Measurements from ENCODE around the gene CYP3A5. TPM values are rescaled to one million over a fixed set of nuclear protein-coding genes. Genes with fewer than 3 reads are reported as not detected.
A peak's percentile ranks its signal among the peaks of the same experiment; 100 is the strongest.

The CYP3A5 gene
- total RNA-seq, 1 donor from 2014 or later, result not detected

DNA sequence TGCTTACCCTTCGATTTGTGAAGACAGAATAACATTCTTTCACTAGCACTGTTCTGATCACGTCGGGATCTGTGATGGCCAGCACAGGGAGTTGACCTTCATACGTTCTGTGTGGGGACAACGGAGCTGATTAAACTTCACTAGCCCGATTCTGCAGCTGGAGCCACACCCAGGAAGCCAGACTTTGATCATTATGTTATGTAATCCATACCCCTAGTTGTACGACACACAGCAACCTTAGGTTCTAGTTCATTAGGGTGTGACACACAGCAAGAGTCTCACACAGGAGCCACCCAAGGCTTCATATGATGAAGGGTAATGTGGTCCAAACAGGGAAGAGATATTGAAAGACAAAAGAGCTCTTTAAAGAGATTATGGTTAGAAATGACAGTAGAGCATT lies 7.2 kb downstream of the CYP3A5 start:
- Mint-ChIP-seq H3K4me3 (ENCODE audit: unreplicated experiment) (no peak overlapping the region), H3K9me3 (ENCODE audit: unreplicated experiment) (peaks cover 1% of the 10 kb centered on the region), H3K36me3 (ENCODE audit: unreplicated experiment) (no peaks in the 10 kb centered on the region), H3K4me1 (ENCODE audit: low read depth, unreplicated experiment) (no peaks in the 10 kb centered on the region), H3K27me3 (ENCODE audit: unreplicated experiment) (no peaks in the 10 kb centered on the region), H3K27ac (ENCODE audit: unreplicated experiment) (no peak overlapping the region)
- TF ChIP-seq, protein P1, sequence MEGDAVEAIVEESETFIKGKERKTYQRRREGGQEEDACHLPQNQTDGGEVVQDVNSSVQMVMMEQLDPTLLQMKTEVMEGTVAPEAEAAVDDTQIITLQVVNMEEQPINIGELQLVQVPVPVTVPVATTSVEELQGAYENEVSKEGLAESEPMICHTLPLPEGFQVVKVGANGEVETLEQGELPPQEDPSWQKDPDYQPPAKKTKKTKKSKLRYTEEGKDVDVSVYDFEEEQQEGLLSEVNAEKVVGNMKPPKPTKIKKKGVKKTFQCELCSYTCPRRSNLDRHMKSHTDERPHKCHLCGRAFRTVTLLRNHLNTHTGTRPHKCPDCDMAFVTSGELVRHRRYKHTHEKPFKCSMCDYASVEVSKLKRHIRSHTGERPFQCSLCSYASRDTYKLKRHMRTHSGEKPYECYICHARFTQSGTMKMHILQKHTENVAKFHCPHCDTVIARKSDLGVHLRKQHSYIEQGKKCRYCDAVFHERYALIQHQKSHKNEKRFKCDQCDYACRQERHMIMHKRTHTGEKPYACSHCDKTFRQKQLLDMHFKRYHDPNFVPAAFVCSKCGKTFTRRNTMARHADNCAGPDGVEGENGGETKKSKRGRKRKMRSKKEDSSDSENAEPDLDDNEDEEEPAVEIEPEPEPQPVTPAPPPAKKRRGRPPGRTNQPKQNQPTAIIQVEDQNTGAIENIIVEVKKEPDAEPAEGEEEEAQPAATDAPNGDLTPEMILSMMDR (IDR thresholded peaks at IDR 0.05; ENCODE audit: partially characterized antibody, unreplicated experiment), result no peak
- no peak for DNase-seq

- peaks cover 1% of the 10 kb centered on the region for H3K9me3 Mint-ChIP-seq (ENCODE audit: unreplicated experiment)
- H3K4me3 Mint-ChIP-seq (ENCODE audit: unreplicated experiment), result no peak overlapping the region
- H3K4me1 Mint-ChIP-seq (ENCODE audit: low read depth, unreplicated experiment), result peaks cover 3% of the 10 kb centered on the region
- no peak for DNase-seq
- no peaks in the 10 kb centered on the region for H3K27me3 Mint-ChIP-seq (ENCODE audit: unreplicated experiment)
- TF ChIP-seq, protein P1 (IDR thresholded peaks at IDR 0.05; ENCODE audit: partially characterized antibody, unreplicated experiment), result no peak
- H3K27ac Mint-ChIP-seq (ENCODE audit: unreplicated experiment), result no peak overlapping the region
- H3K36me3 Mint-ChIP-seq (ENCODE audit: unreplicated experiment), result no peaks in the 10 kb centered on the region
Measured at GRCh38 chr7:99669782-99670181, 10.0 kb downstream of the CYP3A5 start.

DNA sequence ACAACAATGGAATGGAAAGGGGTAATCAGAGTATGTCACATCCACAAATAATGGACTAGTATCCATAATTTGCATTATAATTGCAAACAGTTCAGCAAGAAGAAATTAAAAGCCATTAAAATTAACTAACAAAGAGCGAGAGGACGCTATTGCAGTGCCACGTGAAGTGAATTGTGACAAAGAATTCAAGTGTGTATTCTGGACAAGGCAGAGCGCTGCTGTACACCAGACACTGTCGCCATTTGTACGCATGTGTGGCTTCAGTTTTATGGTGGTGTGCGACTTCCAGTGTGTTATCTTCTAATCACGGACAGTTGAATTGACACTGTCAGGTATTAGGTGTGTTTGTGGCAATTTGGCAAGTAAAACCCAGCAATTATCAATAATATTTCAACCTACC lies 11.3 kb downstream of the CYP3A5 start:
- Mint-ChIP-seq H3K27me3 (ENCODE audit: unreplicated experiment) (no peaks in the 10 kb centered on the region), H3K4me1 (ENCODE audit: low read depth, unreplicated experiment) (peaks cover 3% of the 10 kb centered on the region), H3K36me3 (ENCODE audit: unreplicated experiment) (no peaks in the 10 kb centered on the region), H3K9me3 (ENCODE audit: unreplicated experiment) (peaks cover under 1% of the 10 kb centered on the region), H3K4me3 (ENCODE audit: unreplicated experiment) (no peak overlapping the region), H3K27ac (ENCODE audit: unreplicated experiment) (no peak overlapping the region)
- TF ChIP-seq, protein P1 (IDR thresholded peaks at IDR 0.05; ENCODE audit: partially characterized antibody, unreplicated experiment), result no peak
- no peak for DNase-seq

DNA sequence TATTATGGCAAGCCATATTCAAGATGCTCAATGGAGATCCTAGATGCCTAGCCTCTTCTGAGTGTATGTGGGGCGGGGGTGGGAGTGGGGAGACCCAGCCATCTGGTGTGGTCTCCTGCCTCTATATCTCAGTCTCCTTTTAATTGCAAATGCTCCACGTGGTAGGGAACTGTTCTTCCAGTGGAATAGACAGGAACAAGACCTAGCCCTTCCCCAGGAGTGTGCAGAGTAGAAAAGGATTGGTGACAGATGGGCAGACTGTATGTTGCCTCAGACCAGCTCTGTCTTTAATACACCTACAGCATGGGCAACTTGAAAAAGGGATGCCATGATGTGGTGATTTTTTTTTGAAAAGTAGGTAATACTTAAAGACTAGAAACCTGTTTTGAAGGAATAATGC lies 12.6 kb downstream of the CYP3A5 start:
- Mint-ChIP-seq H3K9me3 (ENCODE audit: unreplicated experiment) (no peaks in the 10 kb centered on the region), H3K27ac (ENCODE audit: unreplicated experiment) (peak overlapping the region; percentile 35), H3K4me1 (ENCODE audit: low read depth, unreplicated experiment) (peaks cover 3% of the 10 kb centered on the region), H3K36me3 (ENCODE audit: unreplicated experiment) (no peaks in the 10 kb centered on the region), H3K27me3 (ENCODE audit: unreplicated experiment) (no peaks in the 10 kb centered on the region), H3K4me3 (ENCODE audit: unreplicated experiment) (no peak overlapping the region)
- TF ChIP-seq, protein P1 (IDR thresholded peaks at IDR 0.05; ENCODE audit: partially characterized antibody, unreplicated experiment), result no peak
- no peak for DNase-seq

DNA sequence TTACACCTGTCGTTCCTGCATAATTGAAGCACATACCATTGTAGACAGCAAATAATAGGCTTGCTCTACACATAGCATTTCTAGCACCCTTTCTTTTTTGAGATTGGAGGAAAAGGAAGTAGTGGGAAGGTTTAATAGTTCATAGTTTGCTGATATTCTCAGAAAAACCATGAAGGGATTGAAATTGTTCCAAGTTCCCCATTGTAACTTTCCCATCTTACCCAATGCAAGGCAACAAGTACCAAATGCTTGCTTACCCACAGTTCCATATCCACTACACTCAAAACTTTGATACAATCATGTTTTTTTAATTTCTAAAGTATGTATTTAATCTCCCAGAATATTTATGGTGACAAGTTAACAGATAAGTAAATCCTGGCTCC lies 13.8 kb downstream of the CYP3A5 start:
- TF ChIP-seq, protein P1 (IDR thresholded peaks at IDR 0.05; ENCODE audit: partially characterized antibody, unreplicated experiment), result no peak
- no peak overlapping the region for H3K4me3 Mint-ChIP-seq (ENCODE audit: unreplicated experiment)

More for the DNA sequence above, 13.8 kb downstream of the CYP3A5 start:
- no peak for DNase-seq
- Mint-ChIP-seq H3K27me3 (ENCODE audit: unreplicated experiment) (no peaks in the 10 kb centered on the region), H3K27ac (ENCODE audit: unreplicated experiment) (no peak overlapping the region), H3K9me3 (ENCODE audit: unreplicated experiment) (no peaks in the 10 kb centered on the region), H3K36me3 (ENCODE audit: unreplicated experiment) (peaks cover 3% of the 10 kb centered on the region), H3K4me1 (ENCODE audit: low read depth, unreplicated experiment) (peaks cover 3% of the 10 kb centered on the region)

Measured in glutamatergic neuron (in vitro differentiated cells).